Activated gamma-delta T cell treated with anti-CD3 and anti-CD28 coated beads, Interleukin-2, amount 50 U/mL, for 16 hours (primary cell): ENCODE data around the gene TSPAN9.

ENCODE experiments used
- DNase-seq: peaks from one replicate; pipeline ENCODE4 v3.0.0-alpha.2; 2020; ENCODE audit warnings: low read depth

Gene TSPAN9

DNA sequence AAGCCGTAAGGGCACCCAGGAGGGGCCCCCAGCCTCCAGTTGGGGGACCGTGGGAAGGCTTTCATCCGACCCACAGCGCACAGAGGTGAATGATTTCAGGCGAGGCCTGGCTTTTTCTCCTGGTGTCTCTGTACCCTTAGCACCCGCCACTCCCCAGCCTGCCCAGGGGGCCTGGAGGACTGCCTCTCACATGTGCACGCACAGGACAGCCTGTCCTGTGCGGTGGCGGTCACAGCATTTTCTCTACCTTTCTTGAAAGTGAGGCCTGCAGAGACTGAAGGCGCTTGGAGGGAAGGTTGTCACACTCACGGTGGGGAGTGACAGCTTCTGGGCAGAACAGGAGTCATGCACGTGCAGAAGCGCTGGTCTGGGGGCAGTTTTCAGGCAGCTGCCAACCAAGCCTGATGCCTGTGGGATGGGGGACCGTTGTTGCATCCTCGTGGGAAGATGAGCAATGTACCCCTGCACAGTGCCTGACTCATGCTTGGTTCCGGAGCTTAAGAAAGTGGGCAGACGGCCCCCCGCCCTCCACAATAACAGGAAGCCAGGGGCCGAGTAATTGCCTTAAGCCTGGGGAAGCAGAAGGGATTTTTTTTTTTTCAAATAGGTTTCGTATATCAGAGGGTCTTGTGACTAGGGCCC, 148.1 kb downstream of the TSPAN9 start:
- no peak for DNase-seq

DNA sequence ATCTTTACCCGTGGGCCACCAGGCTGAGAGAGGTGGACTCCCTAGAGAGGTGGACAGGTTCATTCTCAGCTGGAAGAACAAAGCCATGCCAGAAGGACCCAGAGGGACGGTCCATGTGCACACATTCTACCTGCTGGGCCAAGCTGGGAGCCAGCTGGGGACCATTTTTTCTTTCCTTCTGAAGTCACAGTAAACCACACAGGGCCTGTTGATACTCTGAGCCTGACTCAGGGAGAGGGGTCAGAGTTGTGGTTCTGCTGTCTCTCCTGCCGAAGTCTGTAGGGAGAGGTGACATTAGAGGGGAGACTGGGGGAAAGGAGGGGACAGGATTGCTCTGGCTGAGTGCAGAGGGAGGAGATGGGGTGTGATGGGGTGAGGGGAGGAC, 148.6 kb downstream of the TSPAN9 start:
- no peak for DNase-seq

GRCh38 chr12:3226264-3226663, 149.1 kb downstream of the TSPAN9 start:
- no peak for DNase-seq

- DNase-seq: no peak
Observed at GRCh38 chr12:3227076-3227975, 150.1 kb downstream of the TSPAN9 start.

DNA sequence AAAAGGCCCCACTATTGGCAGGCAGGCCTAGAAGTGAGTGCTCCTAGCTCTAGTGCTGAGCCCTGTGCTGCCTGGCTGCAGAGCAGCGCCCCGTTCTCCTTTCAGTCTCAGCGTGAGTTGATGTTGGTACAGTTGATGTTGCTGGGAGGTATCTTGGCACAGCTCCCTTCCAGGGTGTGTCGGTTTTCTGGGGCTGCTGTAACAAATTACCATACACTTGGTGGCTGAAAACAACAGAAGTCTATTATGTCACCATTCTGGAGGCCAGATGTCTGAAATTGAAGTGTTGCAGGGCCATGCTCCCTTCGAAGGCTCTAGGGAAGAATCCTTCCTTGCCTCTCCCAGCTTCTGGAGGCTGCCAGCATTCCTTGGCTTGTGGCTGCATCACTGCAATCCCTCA, 151.4 kb downstream of the TSPAN9 start:
- DNase-seq: no peak

GRCh38 chr12:3229577-3229976, 152.4 kb downstream of the TSPAN9 start:
- no peak for DNase-seq

GRCh38 chr12:3230758-3231375, 153.7 kb downstream of the TSPAN9 start:
- DNase-seq: no peak

DNA sequence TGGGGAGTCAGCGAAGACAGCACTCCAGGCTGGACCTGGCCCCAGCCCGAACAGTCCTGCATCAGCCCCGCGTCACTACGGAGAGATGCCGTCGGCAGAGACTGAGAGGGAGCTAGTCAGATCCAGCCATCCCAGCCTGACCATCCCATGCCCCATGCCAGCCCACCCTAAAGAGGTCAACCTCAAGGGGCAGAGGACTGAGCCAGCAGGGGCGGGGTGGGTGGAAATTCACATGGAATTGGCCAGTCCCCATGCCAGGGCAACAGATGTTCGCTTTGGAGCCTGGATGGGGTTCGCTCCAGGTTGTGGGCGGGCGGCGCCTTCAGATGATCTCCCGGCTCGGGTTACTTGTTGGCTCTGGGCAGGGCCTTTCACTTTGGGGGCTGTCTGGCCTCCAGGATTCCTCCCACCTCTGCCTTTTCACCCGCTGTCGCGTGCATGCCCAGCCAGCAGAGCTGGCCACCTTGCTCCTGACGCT, 154.3 kb downstream of the TSPAN9 start:
- DNase-seq: no peak

DNA sequence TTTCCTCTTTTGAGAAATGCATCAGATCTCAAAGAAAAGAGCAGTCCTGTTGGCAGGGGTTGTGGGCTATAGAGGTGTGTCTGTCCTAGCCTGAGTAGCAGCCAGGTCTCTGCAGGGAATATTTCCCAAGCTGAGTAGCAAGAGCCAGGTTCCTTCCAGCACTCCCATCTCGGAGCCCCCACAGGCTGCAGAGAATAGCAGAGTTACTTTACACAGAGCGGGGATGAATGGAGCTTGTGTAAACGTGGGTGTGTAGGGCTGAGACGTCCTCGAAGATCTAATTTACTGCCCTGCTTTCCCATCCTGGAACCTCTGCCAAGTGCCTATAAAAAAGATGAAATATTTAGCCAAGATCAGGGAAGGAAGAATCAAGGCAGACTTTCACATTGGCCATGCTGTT, 156.6 kb downstream of the TSPAN9 start:
- DNase-seq: no peak

DNA sequence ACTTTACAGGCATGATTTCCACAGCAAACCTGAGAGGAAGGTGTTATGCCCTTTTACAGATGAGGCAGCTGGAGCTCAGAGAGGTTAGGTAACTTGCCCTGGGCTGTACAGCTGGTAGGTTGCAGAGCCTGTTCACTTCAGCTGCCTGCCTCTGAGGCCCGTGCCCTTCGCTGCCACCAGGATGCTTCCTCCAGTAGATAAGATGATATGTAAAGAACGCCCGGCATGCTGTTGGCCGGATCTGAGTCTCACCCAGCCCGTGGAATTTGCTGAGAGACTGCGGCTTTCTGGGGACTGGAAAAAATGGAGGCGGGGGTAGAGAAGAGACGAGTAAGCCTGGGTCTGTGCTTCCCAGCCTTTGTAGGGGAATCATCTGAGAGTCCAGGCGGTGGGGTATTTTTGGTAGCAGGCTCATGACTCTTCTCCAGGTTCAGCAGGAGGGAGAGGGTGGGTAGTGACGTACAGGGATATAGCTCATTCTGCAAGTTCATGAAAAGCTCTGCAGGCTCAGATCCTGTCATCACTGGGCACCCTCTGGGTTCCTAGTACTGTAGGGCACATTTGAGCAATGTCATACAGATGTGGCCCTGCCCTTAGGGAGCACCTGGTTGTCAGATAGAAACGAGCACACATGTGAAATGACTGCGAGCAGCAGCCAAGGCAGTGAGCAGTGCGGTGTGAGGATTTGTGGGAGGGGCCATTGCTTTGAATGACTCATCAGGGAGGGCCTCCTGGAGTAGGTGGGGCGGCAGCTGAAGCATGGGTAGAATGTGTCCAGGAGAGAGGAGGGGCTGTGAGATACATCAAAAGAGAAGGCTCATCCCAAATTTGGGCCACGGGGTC, 159.4 kb downstream of the TSPAN9 start:
- no peak for DNase-seq

DNA sequence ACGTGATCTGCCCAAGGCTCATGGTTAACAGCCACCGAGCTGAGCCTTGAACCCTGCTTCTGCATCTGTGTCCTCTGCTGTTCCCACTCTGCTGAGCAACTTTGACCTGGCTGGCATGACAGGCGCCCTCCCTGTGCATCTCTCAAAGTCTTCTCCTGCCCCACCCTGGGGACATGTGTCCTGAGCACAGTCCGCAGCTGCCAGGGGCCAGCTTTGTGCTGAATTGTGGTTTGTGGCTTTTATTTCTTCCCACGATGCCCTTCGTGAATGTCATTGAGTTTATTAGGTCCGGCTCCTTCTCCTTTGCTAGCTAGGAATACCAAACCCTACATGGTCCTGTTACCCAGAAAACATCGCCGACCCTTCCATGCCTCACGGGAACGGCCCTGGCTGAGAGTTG, 161.0 kb downstream of the TSPAN9 start:
- DNase-seq: no peak

DNA sequence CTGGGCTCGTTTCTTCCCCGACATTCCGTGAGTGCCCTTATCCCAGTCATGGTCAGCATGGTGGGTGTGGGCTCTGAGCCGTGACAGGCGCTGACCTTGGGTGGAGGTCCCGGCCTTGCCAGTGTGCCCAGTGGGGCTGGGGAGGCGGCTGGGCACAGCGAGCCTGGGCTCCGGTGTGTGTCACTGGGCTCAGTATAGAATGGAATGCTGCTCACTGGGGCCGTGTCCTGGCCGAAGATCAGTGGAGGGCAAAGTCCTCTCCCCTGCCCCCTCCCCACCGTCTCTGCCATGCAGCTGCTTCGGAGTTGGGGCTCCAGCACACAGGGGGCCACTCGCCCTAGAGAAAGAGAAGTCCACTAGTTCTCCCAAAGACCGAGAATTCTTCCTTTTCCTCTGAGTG, 164.4 kb downstream of the TSPAN9 start:
- no peak for DNase-seq

- DNase-seq: no peak
Observed at GRCh38 chr12:3242199-3242863, 165.2 kb downstream of the TSPAN9 start.

DNA sequence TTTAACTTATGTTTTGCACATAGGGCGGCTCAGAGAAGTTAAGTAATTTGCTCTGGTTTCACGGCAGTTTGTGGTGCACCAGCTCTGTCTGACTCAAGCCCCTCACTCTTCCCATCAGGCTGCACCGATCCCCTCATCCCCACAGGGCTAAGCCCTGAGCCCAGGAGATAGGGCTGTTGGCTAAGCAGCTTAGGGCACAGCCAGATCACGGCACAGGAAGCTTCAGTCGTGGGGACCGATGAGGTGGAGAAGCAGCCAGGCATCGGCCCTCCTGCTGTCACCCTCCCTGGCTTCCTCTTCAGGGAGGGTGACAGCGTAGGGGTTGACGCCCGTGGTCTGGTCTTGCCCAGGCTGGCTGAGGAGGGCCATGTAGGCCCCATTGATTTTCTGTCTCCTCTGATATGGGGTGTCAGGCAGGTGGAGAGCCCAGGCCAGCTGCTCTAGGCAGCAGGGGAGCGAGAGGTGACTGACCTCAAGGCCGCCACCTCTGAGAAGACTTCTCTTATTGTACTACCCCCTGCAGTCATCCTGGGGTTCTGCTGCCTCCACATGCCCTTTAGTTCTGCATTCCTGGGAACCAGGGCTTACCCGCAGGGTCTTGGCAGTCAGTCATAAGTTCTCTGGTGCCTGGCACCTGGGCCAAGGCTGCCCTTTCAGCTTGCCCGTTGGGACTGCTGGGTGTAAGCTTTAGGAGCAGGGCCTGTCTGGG, 166.4 kb downstream of the TSPAN9 start:
- no peak for DNase-seq

GRCh38 chr12:3244219-3244750, 167.1 kb downstream of the TSPAN9 start:
- no peak for DNase-seq

DNA sequence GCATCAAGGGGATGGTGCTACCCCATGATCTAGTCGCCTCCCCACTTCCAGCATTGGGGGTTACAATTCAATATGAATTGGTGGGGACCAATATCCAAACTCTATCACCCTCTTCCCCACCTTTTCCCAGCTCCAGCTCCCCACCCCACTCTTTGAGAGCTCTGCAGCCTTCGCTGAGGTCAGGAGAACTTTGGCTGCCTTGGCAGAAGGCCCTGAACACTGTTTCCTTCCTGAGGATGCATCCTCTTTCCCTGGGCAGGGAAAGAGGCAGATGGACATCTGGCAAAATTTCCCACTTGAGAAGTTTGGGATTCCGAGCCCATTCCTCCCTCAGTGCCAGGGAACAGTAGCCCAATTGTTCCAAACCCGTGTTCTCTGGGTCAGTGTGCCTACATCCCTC, 169.1 kb downstream of the TSPAN9 start:
- DNase-seq: no peak

GRCh38 chr12:3247077-3247476, 169.9 kb downstream of the TSPAN9 start:
- no peak for DNase-seq

GRCh38 chr12:3247629-3248161, 170.5 kb downstream of the TSPAN9 start:
- DNase-seq: no peak

DNA sequence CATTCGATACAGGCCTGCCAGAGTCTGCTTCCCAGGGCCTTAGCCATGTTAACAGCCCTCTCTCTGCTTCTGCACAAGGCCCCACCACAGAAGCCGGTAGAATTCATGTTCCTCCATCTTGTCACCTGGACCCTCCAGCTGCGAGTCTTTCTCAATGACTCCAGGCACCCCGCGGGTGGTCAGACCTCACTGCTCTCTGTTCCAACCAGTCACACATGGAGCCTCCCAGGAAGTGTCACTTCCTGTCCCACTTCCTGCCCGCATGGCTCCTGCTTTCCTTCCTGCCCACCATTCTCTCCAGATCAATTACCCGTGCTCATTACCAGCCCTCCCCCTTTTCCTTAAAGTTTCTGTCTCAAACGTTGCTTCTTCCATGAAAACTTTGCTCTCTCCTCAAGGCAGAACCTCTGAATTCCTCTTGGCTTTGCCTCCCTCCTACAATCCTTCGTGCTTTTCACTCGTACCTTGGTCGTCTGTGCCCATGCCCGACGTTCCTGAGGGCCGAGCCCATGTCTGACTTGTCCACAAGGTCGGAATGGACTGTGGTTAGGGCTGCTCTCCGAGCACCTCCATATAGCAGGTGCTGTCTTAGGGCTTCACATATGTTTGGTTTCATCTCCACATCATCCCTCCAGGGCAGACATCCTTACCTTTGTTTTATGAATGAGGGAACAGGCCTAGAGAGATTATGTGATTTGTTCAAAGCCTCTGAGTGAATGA, 172.1 kb downstream of the TSPAN9 start:
- no peak for DNase-seq

DNA sequence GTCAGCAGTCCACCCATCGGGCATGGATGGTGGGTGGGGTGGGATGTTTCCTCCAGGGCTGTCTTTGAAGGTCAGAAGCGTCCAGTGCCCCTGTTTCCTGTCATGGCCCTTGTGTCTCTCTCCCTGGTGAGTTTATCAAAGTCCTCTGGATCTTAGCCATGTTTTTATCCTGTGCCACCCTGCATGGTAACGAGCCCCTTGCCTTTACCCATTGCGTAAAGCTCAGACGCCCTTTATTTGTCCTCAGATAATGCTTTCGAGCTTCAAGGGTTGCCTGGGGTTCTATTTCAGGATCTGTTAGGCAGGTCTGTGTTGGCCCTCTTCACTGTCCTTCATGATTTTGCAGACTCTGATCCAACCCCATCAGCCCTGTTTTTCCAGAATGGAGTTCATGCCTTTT, 172.9 kb downstream of the TSPAN9 start:
- no peak for DNase-seq
